Adipose tissue (tissue), 3 donors: ENCODE measurements around the gene SLC15A1. TPM values are rescaled to one million over a fixed set of nuclear protein-coding genes. Genes with fewer than 3 reads are reported as not detected.
"Not testable (repeated sequence)": the region's sequence is repeated elsewhere in the genome, so short reads cannot be mapped to it uniquely, and the experiment has no call there.

Experiments
- H3K27ac ChIP-seq: one replicate; pipeline ENCODE4 v1.5.1; 2013; ENCODE audit warnings: low read depth, low read length
- WGBS, 3 donors: extraction: QIAGEN DNeasy Blood & Tissue Kit; methylation state at CpG; one replicate each; pipeline ENCODE4 v1.1.7; 2013; 5-methylcytosine and 5-hydroxymethylcytosine counted together
- polyA plus RNA-seq, 3 donors: library from polyadenylated mRNA; stranded (reverse); fragments of 200-250 nt; gene quantifications; one replicate each; pipeline ENCODE4 v1.2.3, GENCODE V29; 2013
- donor health status: healthy with polysubstance abuse.
- donor health status: Bipolar disorder and iron deficiency.
- donor health status: healthy.

SLC15A1 gene
- polyA plus RNA-seq, 3 donors: 0.09 to 1.8 TPM; not detected in 1

- H3K27ac ChIP-seq: no peak overlapping the region
- 65 to 79% (median 74%) methylated on average over 15 of the region's 15 CpGs for WGBS, 3 donors
These were observed 9.6 kb upstream of the SLC15A1 start for GRCh38 chr13:98761986-98762616.

GRCh38 chr13:98761126-98761985, 8.9 kb upstream of the SLC15A1 start:
- WGBS, 3 donors: 62 to 72% (median 66%) methylated on average over 15 of the region's 15 CpGs
- no peak overlapping the region for H3K27ac ChIP-seq

GRCh38 chr13:98755729-98756128, 3.3 kb upstream of the SLC15A1 start:
- 78 to 87% (median 85%) methylated on average over 9 of the region's 9 CpGs for WGBS, 3 donors
- no peak overlapping the region for H3K27ac ChIP-seq

GRCh38 chr13:98755116-98755515, 2.6 kb upstream of the SLC15A1 start:
- 72 to 80% (median 73%) methylated on average over 2 of the region's 2 CpGs for WGBS, 3 donors
- H3K27ac ChIP-seq: no peak overlapping the region

- WGBS, 3 donors: 90 to 96% (median 93%) methylated on average over 4 of the region's 4 CpGs
- H3K27ac ChIP-seq: not testable (repeated sequence)
These were observed 2.0 kb upstream of the SLC15A1 start for GRCh38 chr13:98754468-98754867.

- H3K27ac ChIP-seq: no peak overlapping the region
- 2 to 5% (median 3%) methylated on average over 34 to 36 of the region's 36 CpGs for WGBS, 3 donors
These were observed 508 bp downstream of the SLC15A1 start for GRCh38 chr13:98751861-98752466.

GRCh38 chr13:98751367-98751782, 1.1 kb downstream of the SLC15A1 start:
- WGBS, 3 donors: 35 to 47% (median 39%) methylated on average over 8 of the region's 8 CpGs
- H3K27ac ChIP-seq: no peak overlapping the region

- H3K27ac ChIP-seq: no peak overlapping the region
- 62 to 75% (median 64%) methylated on average over 3 of the region's 3 CpGs for WGBS, 3 donors
These were observed 3.0 kb downstream of the SLC15A1 start for GRCh38 chr13:98749501-98749900.

- WGBS, 3 donors: 91 to 94% (median 91%) methylated on average over 8 of the region's 8 CpGs
- no peak overlapping the region for H3K27ac ChIP-seq
These were observed 5.5 kb downstream of the SLC15A1 start for GRCh38 chr13:98746968-98747367.

- WGBS, 3 donors: 73 to 93% (median 83%) methylated on average over 2 of the region's 2 CpGs
- no peak overlapping the region for H3K27ac ChIP-seq
These were observed 9.1 kb downstream of the SLC15A1 start for GRCh38 chr13:98743377-98743776.

GRCh38 chr13:98742961-98743360, 9.5 kb downstream of the SLC15A1 start:
- no peak overlapping the region for H3K27ac ChIP-seq
- 82 to 96% (median 89%) methylated on average over 5 of the region's 5 CpGs for WGBS, 3 donors

- no peak overlapping the region for H3K27ac ChIP-seq
- WGBS, 3 donors: 80 to 96% (median 81%) methylated on average over 14 of the region's 14 CpGs
These were observed 10.6 kb downstream of the SLC15A1 start for GRCh38 chr13:98741741-98742435.

- no peak overlapping the region for H3K27ac ChIP-seq
- 88 to 96% (median 95%) methylated on average over 8 of the region's 8 CpGs for WGBS, 3 donors
These were observed 12.3 kb downstream of the SLC15A1 start for GRCh38 chr13:98740131-98740530.

GRCh38 chr13:98738993-98739392, 13.5 kb downstream of the SLC15A1 start:
- 93 to 97% (median 97%) methylated on average over 1 of the region's 1 CpG for WGBS, 3 donors
- no peak overlapping the region for H3K27ac ChIP-seq

GRCh38 chr13:98738213-98738612, 14.3 kb downstream of the SLC15A1 start:
- H3K27ac ChIP-seq: no peak overlapping the region

- WGBS, 3 donors: 41 to 72% (median 71%) methylated on average over 3 of the region's 3 CpGs
- no peak overlapping the region for H3K27ac ChIP-seq
These were observed 20.5 kb downstream of the SLC15A1 start for GRCh38 chr13:98731925-98732324.

- no peak overlapping the region for H3K27ac ChIP-seq
These were observed 21.4 kb downstream of the SLC15A1 start for GRCh38 chr13:98731038-98731437.

GRCh38 chr13:98730441-98730840, 22.0 kb downstream of the SLC15A1 start:
- 93 to 95% (median 94%) methylated on average over 23 of the region's 23 CpGs for WGBS, 3 donors
- H3K27ac ChIP-seq: no peak overlapping the region

More at GRCh38 chr13:98731038-98731437, 21.4 kb downstream of the SLC15A1 start:
- WGBS, 3 donors: 90 to 94% (median 94%) methylated on average over 17 of the region's 17 CpGs

GRCh38 chr13:98729658-98730057, 22.8 kb downstream of the SLC15A1 start:
- WGBS, 3 donors: 47 to 80% (median 50%) methylated on average over 8 of the region's 8 CpGs

More at GRCh38 chr13:98729658-98730057, 22.8 kb downstream of the SLC15A1 start:
- no peak overlapping the region for H3K27ac ChIP-seq
